NCI-H526 (cell line): ENCODE measurements around the gene TIMM10B.

ENCODE experiments used
- DNase-seq, 2 experiments: peaks; one replicate each; lab custom pipeline; 2025; lab: John Stamatoyannopoulos, UW

The TIMM10B gene

DNA sequence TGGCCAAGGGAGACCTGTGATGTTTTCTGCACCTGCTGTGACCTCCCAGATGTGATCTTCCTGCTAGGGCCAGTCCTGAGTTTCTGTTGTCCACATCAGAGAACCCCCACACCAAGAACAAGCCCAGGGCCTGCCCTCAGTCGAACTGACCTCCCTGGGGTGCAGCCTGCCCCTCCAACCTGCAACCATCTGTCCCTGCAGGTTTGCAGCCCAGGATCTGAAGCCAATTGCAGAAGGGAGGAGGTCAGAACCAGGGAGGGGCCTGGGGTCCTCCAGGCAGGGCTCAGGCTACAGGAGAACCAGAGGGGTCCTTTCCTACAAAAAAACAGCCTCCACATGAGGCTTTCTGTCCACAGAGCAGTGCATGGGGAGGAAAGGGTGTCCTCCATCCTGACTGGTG is 8.4 kb upstream of the TIMM10B start:
- DNase-seq: peak in 1 of 2 experiments; percentile 24

DNA sequence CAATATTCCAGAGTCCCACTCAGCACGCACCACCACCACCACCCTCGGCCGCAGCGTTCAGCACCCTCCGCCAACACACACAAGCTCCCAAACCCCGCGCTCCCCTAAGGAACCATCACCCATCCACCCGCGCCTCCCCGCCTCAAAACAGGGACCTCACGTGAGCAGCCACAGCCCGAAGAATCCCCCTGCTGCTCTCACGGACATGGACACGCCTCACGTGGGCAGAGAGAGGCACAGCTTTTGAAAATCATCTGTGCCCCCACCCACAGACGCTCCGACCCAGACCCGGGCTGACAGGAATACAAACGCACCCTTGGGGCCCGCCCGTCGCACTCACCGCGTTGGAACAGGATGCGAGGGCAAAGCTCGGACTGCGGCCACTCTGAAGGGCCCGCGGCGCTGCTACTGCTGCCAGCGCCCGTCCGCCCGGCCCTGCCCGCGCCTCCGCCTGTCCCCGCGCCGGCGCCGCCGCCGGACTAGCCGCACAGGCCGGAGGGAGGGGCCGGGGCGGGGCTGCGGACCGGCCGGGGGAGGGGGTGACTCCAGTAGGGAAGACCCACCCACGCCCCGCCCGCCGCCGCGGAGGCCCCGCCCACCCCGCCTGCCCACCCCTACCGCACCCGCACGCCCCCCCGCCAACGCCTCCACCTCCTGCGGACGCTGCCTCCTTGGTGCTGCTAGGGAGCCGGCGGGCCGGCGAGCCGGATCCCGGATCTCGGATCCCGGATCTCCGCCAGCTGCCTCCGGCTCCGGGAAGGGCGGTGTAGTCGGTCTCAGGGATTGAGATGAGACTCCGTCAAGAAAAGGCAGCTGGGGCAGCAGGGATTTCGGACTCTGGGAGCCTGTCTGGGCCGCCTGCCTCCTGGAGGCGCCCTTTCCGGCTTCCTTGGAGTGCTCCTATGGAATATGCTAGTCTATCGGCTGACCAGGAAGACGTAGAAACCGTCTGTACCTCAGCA is 7.6 kb upstream of the TIMM10B start, which contains the start of gene TRIM3:
TSS of gene TRIM3 (minus strand) at position 491 of the 962 bp plus-strand sequence. CDS start 8,246 bp downstream, outside the sequence.
- peak; percentile 80 to 95 for DNase-seq

DNA sequence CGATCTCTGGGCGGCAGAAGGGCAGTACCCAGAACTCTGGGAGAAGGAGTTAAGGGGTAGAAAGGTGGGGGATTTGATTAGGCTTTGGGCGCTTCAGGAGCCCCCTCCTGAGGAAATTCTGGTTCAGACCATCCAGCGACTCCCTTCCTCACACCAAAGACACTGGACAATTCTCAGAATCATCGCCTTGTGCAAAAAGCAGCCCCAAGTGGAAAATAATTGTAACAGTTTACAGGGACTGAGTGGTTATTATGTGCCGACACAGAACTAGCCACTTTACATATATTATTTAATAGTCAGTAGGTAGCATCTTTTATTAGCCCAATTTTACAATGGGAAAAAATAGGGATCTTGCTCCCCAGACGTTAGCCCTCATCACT is 6.9 kb upstream of the TIMM10B start:
- no peak for DNase-seq

DNA sequence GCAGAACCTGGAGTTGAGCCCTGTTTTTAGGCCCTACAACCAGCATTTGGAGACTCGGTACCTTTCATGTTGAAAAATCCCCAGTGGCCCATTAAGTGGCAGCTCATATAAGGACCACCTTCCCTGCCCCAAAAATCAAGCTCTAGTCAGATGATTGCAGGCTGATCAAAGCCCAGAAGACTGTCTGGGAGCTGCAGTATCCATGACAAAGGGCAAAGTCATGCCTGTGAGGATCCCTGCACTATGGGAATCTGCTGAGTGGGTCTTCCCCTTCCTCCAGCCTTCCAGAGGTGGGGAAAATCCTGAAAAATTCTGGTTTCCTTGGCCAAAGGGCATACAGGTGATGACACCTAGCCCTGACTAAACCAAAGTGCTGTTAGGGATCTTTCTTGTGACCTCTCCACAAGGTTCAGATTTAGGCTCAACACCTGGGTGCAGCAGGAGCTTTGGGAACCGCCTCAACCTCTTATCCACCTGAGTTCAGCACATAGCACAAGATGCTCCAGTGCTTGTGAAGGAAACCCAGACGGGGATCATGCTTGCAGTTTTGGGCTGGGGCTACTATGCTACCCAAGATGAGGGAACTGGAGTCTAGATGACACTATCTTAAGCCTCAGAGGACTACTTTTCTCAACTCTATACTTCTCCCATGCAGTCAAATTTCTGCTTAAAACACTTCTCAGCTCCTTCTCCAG is 6.3 kb upstream of the TIMM10B start:
- DNase-seq: no peak

DNA sequence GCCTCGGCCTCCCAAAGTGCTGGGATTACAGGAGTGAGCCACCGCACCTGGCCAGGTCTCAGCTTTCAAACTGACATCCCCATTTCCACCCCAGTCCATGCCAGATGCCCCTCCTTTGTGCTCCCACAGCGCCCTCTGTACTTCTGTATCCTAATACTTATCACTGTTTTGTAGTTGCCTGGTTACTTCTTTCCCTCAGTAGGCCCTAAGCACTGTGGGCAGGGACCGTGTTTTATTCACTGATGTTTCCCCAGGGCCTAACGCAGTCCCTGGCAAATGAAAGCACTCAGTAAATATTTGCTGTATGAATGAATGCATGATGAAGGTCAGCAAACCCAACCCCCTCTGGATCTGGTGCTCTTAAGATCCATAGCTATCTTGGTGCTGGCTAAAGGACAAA is 5.4 kb upstream of the TIMM10B start:
- DNase-seq: peak in 1 of 2 experiments; percentile 19

DNA sequence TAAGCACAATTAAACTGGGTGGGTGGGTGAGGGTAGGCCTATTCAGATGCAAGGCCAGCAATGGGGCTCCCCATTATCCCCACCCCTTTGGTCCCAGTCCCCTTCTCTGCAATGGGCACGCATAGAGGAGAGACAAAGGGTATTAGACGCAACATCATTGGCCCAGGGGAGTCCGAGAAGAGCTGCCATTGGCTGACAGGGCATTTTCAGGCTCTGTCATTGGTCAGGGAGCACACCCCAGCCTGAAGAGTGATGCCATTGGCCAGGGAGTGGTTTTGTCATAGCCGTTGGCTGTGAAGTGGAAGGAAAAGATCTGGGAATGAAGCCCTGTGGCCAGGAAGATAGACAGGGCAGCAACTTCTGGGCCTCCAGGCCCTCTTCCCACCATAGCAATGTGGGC is 4.7 kb upstream of the TIMM10B start:
- DNase-seq: no peak

DNA sequence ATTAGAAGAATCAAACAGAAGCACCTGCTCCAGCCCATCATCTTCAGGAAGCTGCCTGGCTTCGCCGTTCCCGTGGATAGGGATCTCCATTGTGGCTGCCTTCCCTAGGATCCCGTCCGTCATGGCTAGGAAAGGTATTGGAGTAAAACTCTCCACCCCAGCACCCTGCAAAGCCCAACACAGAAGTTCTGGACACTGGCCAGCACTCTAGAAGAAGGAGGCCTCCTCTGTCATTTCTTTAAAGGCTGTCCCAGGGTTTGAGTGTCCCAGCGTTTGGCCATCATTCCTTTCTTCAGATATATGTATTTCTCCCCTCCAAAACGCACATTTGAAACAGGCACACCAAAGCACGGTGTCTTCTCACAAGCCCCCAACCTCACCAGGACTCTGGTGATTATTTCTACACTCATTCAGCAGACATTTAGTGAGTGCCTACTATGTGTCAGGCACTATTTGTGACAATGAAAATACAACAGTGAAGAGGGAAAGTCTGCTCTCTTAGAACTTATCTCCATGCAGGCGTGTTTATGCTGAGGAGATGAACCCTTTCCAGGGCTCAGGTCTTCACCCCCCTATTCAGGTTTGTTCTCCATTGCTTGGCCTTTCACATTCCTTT is 894 bp upstream of the TIMM10B start:
- no peak for DNase-seq

DNA sequence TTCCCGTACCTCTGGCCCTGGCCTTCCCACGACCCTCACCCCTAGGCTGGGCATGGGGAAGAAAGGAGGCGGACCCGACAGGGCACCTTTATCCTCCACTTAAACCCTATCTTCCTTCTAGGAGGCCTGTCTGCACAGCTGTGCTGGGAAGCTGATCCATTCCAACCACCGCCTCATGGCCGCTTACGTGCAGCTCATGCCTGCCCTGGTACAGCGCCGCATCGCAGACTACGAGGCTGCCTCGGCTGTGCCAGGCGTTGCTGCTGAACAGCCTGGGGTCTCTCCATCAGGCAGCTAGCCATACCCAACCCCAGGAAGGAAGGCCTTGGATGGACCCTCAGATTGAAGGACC is 599 bp downstream of the TIMM10B start:
- no peak for DNase-seq

DNA sequence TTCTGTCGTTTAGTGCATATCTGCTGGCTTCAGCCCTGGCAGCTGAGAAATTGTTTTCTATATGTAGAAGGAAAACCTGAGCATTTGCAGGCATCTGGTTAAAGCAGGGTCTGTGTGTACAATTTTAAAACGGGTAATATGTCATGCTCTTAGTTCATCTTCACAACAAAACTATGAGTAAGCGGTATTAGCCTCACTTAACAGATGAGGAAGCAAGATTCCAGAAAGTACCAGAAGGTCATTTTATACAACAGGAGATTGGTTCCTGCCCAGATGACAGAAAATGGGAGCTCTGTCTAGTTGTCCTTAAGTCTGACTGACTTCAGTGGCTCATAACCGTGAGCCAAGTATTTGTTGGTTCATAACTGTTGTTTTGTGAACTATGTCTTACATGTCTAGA is 1.1 kb downstream of the TIMM10B start:
- no peak for DNase-seq

DNA sequence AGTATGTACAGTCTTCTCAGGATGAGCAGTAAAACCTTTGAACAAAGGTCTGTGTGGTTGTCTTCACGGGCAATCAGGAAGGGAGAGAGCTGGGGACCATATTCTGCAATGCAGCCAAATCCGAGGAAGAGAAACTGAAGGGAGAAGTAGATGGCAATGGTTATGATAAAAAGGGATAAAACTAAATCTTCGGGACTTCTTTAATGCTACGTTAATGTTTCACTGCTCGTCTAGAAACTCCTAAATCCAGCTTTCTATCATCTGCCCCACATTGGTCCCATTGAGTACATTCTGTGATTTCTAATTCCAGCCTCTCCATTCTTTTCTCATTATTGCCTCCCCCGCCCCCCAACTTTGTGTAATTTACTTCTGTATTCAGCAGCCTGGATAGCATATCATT is 1.7 kb downstream of the TIMM10B start:
- no peak for DNase-seq

DNA sequence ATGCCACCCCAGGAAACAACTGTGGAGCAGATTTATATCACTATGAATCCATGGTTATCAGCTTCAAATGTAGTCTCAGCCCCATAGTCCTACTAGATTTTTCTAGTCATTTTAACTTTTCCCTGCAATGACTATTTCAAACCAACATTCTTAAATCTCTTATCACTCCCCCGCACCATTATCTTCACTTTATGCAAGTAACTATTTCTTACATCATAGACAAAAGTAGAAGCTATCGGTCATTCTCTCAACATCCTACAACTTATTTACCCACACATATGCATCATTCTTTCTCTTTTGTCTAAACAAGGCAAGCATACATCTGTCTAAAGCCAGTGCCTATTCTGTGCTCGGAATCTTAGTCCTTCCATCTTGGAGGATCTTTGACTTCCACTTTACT is 4.4 kb downstream of the TIMM10B start:
- DNase-seq: no peak

DNA sequence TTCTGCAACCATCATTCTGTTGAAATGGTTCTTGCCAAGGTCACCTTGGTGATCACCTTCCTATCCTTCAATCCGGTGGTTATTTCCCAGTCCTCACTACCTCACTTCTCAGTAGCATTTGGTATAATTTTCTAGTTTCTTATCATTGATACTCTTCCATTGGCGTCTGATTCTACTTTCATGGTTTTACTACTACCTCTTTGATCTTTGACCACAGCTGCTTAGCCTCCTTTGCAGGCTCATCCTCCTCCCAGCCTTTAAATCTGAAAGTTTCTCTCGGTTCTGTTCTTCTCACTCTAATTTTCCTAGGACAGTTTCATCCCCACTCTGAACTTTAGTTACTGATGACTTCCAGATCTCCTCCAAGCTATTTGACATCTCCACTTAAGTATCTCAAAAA is 5.0 kb downstream of the TIMM10B start:
- DNase-seq: no peak

DNA sequence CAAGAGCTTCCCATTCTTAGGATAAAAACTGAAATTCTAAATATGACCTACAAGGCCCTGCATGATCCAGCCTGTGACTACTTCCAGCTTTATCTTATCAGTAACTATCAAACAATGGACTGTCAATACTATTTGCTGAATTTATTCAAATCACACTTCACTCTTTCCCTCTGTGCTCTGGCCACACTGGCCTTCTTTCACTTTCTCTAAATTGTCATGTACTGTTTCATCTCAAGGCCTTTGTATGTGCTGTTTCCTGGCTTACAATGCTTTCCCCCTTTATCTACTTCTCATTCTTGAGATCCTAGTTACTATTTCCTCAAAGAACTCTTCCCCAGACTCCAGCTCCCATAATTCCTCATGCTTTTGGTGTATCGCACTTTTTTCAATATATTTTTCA is 5.6 kb downstream of the TIMM10B start:
- no peak for DNase-seq

DNA sequence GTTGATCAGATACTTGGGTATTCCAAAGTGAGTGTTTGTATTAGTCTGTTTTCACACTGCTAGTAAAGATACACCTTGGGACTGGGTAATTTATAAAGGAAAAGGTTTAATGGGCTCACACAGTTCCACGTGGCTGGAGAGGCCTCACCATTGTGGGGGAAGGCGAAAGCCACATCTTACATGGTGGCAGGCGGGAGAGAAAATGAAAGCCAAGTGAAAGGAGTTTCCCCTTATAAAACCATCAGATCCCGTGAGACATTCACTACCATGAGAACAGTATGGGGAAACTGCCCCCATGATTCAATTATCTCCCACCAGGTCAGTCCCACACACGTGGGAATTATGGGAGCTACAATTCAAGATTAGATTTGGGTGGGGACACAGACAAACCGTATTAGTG is 7.0 kb downstream of the TIMM10B start:
- no peak for DNase-seq

DNA sequence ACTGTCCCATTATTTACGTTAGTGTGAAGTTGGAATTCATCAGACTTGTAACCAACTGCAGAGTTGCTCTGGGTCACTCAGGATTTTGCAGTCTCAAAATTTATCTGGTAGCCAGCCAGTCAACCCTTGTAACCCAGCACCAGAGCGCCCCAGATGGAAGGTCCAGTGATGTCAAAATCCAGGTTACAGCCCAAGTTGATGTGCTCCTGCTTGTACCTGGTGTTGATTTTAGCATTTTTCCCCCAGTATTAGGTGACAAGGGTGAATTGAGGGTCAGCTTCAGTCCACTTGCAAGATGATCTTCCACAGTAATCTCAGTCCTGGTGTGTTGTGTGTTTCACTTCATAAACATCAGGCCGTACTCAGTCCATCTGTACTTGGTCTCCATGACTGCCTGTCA is 7.5 kb downstream of the TIMM10B start:
- no peak for DNase-seq

DNA sequence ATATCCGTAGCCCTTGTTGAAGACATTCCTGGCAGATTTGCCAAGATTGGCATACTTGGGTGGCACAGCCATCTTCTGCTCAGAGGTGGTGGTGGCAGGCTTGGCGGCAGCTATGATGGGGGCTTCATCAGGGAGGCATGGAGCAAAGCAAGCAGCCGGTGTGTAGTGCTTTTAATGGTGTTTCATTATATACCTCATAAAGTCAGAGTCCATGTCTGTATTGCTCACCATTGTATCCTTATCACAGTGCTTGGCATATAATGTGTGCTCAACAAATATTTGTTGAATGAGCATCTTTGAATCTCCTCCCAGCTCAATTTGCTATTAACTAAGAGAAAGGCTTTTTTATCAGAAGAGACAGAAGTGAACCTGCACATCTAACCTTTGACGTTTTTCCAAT is 8.0 kb downstream of the TIMM10B start:
- no peak for DNase-seq

DNA sequence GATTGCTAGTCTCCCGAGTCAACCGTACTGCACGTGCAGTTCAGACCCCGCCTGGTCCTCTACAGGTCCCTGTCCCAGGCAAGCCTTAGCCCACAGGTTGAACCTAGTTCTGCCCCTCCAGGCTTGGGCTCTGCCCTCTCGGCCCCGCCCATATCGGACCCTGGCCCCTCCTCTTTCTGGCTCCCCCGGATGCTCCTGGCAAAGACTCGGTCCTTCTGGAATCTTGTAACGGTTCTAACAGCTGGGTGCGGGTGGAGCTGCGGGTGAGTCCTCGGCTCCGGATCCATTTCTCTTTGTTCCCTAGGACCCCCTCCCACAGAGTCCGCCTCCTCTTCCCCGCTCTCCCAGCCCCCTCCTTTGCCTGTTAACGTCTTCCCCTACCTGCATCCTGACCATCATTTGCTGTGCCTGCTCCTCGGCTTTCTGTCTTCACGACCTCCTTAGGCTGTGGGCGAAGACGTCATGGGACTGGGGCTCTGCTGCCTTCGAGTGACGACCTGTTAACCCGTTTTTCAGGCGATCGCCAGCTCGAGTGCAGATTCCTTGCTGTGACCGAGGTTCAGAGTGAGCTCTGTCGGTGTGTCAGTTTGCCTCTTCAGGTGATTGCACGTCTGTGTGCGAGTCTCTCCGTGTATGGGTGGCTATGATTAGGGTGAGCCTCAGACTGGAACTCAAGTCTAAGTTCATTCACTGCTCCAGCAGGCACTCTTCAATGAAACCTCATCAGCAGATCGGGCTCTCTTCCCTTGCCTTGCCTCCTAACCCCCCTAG is 16.0 kb downstream of the TIMM10B start, which contains the start of gene DNHD1:
TSS of gene DNHD1 (plus strand) at position 212 of the 771 bp plus-strand sequence. CDS start 936 bp downstream, outside the sequence.
- no peak for DNase-seq

DNA sequence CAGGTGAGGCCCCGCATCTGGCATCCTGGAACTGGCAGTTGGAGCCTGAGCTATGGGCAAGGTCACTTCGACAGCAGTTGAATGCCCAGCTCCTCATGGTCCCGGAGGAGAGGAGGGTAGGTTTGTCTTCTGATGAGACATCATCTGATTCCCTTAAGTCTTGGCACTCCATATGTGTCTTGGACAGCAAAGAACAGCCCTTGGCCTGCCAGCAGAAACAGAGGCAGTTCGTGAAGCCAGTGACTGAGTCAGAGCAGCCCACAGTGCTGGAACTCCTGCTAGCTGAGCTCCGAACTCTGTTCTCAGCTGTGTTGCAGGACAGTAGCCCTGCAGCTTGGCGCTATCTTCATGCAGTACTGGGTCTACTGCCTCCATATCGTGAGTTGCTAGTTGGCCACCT is 16.8 kb downstream of the TIMM10B start:
- no peak for DNase-seq

DNA sequence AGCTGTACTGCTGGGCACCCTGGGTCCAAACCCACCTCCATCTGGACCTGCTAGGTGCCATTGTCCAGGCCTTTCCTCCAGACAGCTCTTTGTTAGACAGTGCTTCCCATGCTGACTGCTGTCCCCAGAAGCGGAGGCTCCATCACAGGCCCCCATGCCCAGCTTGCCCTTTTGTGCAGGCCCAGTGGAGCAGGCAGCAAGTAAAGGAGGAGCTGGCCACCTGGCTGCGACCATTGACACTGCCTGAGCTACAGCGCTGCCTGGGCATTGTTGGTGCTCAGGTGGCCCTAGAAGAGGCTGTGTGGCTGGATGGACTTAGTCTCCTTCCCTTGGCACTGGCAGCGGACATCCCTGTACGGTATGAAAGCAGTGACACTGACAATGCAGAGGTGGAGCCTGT is 17.2 kb downstream of the TIMM10B start:
- no peak for DNase-seq

DNA sequence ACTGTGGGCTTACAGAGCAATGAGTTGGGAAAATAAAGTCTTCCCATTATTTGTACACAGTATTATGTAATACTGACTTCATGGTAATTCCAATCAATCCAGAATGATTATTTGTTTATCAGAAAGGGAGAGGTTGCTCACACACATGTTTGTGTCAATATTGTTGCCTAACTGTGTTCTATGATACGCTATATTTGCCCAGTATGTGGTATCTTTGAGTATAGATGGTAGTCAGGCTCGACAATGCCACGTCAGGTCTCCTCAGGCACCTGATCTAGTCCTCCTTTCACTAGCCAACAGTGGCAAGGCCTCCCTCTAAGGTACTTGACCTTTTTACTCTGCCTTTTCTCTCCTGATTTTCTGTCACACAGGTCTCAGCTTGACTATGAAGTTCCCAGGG is 21.1 kb downstream of the TIMM10B start:
- DNase-seq: no peak

DNA sequence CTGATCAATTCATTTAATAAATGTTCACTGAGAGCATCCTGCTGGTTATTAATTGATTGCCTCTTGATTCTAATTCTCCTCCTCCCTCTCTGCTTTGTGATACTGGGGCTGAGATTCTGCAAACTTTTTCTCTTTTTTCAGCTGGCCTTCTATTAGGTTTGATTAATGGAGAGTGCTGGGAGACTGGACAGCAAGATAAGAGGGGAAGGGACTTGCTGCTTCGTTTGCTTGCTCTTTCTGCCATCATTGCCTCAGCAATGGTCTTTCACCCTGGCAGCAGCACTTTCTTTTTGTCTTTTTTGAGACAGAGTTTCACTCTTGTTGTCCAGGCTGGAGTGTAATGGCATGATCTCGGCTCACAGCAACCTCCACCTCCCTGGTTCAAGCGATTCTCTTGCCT is 22.9 kb downstream of the TIMM10B start:
- no peak for DNase-seq
